ENCODE data around the gene VPS26B.
"Not testable (repeated sequence)": the region's sequence is repeated elsewhere in the genome, so short reads cannot be mapped to it uniquely, and the experiment has no call there.

The VPS26B gene

DNA sequence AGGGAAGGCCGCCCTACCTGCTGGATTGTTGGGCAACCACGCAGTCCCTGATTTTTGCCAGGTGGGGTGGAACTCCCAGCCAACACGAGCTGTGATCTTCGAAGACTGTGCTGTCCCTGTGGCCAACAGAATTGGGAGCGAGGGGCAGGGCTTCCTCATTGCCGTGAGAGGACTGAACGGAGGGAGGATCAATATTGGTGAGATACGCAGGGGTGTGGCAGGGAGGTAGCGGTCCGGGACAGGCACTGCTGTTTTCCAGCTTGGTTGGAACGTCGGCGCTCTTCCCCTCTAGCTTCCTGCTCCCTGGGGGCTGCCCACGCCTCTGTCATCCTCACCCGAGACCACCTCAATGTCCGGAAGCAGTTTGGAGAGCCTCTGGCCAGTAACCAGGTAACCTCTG, 36.5 kb downstream of the VPS26B start:
- DNase-seq: no peak

DNA sequence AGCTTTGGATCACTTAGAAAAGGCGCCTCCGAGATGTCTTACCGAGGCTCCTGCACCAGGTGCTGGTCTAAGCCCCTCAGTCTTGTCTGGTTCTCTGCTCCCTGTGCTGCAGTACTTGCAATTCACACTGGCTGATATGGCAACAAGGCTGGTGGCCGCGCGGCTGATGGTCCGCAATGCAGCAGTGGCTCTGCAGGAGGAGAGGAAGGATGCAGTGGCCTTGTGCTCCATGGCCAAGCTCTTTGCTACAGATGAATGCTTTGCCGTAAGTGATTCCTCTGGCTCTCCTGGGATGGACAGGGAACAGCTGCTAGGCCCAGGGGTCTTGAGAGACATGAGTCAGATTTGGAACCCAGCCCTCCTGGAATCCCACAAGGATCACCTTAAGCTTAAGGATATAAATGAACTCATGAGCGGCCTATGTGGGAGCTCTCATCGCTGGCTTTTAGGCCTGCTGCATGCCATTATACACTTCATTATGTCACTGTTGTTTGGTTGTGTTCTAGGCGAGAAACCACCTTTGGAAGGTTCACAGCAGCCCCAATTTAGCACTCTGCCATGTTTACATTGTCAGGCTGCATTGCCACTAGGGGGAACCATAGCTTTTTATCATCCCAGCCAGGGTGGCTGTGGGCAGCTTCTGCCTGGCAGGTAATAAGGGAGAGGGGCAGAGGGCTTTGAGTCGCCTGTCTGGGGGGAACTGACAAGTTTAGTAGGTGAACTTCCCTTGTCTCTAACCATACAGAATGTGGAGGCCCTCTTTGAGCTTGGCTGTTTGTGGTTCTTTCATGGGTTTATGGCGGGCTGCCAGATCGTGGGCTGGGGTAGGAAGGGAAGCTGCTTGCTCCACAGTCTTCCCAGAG, 37.4 kb downstream of the VPS26B start:
- no peak for DNase-seq

DNA sequence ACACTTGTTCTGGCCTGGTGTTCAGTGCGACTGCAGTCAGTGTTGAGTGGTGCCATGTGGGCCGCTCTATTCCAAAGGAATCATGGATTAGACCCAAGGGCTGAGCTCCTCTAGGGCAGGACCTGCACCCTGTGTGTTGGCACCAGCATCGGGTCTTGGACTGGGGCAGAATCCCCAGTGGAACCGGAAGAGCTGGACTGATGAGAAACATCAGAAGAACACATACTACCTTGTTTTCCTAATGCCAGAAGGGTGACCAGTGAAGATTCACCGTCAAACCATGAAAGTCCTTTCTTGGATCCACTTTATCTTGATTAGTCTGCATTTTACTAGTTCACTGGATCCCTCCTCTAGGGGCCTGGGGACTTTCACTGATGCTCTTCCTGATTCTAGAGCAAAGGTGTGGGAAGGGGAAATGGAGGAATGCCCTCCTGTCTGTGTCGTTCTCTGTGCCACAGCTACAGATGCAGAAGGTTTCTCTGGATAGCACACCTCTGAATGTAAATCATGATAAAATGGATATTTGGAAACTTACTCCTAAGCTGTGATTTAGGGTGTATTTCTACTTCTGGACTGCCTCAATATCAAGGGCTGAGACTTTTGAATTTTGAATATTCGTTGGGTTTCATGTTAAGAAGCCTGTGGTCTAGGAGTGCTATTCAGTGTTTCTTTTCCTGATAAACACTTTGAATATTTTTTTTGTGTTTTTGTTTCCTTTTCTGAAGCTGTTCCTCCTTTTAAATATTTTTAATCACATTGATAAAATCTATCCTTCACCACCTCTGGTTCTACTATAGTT, 40.7 kb downstream of the VPS26B start:
- DNase-seq: no peak

DNA sequence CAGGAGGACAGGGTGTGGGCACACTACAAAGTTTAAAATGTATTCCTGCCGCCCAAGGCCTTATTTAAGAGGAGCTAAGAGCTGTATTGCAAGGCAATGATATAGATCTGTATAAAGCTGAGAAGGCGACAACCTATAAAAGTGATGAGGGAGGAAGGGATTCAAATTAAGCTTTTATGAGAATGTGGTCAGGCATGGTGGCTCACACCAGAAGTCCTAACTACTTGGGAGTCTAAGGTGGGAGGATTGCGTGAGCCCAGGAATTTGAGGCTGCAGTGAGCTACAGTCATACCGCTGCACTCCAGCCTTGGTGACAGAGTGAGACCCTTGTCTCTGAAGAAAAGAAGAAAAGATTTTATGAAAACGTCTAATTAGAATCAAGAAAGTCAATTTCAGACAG, 42.0 kb downstream of the VPS26B start:
- no peak for DNase-seq

DNA sequence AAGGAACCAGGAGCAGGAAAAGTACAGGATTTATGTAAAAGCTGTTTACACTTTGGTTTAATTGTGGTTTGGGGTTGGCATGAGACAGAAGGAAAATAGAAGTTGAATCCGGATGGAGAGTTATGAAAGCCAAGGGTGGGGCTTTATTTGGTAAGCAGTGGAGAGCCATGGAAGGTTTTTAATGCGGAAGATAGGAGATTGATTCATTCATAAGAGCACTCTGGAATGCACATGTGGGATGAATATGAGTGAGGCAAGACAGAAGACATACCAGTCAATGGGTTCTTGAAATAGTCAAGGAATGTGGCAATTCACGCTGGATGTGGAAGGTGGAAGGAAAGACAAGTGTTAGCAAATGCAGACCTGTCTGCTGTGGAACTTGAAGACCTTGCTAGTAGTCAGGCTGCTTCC, 42.4 kb downstream of the VPS26B start:
- no peak for DNase-seq

DNA sequence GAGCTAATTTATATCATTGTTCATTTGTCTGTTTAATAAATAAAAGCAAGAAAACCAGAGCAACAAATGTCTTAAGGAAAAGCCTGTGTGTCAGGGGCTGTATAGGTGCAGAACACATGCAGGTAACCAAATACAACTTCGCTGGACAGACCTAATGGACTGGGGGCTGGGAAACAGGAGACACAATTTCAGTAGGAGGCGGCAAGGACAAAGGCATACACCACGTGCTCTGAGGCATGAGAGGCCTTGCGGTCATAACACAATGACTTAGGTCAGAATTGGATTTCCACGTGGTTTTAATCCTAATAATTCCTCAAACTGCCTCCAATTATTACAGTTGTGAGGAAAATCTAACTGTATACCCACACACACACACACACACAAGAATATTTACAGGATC, 43.0 kb downstream of the VPS26B start:
- DNase-seq: no peak

DNA sequence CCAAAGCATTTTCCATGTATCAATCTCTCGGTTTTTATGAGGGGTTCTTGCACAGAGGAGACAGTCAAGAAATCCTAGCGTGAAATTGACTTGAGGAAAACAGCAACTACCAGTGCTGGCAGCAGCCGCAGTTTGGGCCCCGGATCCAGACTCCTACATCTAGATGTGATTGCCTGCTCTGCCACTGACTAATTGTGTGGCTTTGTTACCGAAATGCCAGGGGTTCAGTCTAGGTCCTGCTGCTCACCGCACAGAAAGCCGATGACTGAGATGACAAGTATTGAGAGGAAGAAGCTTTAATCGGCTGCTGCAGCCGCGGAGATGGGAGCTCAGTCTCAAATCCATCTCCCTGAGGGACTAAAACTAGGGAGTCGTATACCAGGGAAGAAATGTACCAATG, 43.5 kb downstream of the VPS26B start:
- DNase-seq: no peak

DNA sequence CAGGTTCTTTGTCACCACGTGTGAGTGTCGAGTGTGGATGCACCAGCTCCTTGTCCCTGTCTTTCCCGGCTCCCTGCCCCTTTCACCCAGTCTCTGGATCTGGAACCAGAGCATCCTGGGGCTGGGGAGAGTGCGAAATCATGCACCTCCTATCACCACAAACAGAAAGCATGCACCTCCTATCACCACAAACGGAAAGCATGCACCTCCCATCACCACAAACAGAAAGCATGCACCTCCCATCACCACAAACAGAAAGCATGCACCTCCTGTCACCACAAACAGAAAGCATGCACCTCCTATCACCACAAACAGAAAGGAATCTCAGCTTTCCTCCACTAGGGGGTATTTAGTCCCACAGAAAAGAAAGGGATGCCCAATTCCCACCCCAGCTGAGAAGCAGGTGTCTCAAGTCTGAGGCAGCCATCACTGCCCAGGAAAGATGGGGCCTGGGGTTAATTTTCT, 45.8 kb downstream of the VPS26B start:
- DNase-seq: no peak

DNA sequence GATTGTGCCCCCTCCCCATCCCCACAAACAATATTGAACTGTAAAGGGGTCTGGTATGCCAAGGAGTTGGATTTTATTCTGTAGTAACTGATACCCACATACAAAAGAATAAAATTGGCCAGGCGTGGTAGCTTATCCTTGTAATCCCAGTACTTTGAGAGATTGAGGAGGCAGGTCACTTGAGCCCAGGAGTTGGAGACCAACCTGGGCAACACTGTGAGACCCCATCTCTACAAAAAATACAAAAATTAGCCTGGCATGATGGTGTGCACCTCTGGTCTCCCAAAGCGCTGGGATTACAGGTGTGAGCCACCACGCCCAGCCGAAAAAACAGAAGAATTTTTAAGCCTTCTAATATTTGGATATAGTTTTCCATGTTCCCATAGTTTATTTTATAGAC, 47.5 kb downstream of the VPS26B start:
- no peak for DNase-seq

DNA sequence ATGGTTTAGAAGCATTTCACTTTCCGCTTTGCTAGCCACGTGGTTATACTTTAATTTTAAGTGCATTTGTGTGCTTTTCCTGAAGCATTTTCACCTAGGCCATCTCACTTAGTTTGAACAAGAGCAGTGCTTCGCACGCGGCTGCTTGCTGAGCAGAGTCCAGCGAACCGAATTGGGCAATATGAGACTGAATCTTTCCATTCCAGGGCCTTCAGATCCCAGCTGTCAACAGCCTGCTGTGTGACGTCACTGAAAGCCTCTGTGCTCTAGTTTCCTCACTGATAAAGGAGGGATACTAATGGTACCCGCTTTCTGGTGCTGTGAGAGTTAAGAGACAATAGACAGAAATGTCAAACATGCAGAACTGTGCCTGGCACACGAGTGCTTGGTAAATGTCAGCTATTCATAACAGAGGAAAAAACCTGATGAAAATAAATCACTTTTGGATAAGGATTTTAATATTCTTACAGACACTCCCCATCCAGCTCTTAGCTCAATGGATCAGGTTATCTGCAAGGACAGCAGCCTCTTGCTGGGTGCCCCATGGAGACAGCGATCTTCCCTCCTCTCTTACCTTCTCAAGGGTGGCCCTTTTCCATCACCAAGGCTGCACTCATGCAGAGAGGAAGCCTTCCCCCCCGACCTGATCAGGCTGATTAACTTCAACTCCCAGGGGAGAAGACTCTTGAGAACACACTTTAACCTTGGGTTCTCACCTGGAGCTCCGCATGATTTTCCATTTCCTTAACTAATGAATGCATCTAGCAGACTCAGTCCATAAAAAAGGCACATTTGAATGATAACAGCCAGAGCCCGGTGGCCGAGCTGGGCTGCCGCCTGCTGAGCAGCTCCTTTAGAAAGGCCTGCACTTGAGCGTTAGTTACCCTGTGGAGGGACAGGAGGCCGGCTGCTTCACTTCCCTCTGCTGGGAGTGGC, 48.2 kb downstream of the VPS26B start:
- no peak for DNase-seq

DNA sequence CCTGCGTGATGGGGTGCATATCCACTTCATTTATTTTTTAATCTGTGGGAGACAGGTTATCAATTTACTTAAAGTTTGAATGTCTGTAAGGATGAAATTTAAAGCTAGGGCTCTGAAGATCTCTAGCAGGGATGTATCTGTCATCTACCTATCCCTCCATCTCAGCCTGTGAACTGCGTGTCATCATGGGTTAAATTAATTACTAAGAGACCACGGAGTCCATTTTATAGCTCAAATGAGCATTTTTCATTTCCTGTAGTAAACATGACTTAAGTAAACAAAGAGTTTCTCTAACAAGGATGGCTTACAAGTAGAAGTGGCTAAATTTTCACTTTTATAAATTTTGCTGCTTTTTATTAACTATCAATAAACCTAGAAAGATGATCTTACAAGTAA, 48.8 kb downstream of the VPS26B start:
- DNase-seq: no peak

DNA sequence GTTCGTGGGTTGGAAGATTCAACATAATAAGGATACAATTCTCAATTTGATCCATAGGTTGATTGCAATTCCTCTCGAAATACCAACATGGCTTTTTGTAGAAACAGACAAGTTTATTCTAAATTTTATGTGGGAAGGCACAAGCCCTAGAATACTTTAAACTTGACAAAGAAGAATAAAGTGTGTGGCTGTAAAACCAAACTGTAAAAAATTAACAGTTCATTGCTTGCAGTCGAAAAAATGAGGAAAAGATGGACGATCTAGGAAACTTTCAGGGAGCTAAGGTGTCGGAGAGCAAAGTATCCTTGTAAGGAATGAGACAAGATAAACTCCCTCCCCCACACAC, 50.7 kb downstream of the VPS26B start:
- no peak for DNase-seq

DNA sequence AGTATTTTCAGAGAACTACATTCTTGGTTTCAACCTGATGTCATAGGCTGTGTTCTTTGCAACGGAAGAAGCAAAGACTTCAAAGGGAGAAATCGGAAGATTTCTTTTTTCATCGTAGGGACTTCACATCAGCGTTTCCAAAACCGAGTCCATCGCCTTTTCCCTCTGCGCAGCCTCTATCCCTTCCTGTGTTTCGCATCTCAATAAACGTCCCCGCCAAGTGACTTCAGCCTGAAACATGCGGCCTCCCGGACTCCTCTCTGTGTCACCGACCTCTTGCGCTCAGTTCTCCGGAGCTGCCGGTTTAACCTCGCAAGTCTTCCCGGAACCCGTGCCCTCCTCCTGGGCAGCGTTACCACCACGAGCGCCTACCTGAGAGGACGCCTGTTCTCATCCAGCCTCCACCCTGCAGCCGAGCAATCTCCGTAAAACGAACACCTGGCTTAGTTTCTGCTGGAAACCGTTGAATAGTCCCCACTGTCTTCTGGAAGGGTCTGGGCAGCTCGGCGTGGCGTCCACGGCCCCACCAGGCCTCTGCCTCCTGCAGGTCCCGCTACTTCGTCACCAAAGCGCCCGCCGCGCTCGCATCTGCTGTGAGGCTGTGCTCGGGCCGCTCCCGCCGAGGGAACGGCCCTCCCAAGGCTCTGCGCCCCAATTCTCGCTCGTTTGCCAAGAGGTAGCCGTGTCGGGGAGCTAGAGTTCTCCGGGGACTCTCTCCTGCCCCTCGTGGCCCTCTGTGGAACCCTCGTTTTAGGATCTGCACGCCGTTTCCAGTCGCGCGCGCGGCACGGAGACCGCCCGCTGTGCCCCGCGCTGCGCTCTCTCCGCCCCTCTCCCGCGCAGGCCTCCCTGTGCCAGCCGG, 51.3 kb downstream of the VPS26B start, which contains the start of gene GLB1L3:
GLB1L3 (plus strand) TSS at position 846 of the 862 bp plus-strand sequence. CDS start 362 bp downstream, outside the sequence.
- DNase-seq: no peak

DNA sequence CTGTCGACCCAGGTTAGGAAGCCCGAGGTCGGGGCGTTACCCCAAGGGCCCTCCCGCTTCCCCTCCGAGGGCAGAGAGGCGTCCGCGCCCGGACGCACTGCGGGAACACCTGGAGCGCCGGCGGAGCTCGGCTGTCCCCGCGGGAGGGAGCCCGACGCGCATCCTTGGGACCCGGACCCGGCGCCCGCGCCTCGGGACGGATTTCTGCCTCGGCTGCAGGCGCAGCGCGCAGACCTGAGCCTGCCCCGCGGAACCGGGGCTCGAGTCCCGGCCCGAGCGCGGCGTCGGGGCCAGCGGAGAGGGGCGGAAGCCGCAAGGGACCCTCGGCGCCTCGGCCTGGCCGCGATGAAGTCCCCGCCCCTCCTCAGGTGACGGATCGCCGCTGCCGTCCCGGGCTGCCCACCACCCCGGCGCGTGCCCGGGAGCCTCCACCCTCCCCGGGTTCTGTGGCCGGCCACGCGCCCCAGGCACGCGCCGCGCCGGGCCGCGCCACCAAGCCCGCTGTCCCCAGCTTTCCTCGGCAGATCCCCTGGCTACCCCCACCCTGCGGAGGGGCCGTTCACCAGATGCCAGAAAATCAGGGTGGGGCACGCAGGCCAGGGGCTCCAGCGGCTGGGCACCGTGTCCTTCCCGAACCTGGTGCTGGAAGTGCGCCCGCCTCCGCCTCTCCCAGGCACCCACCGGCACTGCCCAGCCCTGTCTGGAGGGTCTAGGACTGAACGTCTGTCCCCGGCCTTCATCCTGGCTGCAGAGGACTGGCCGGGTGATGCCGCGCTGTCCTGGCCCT, 52.1 kb downstream of the VPS26B start:
- DNase-seq: no peak

DNA sequence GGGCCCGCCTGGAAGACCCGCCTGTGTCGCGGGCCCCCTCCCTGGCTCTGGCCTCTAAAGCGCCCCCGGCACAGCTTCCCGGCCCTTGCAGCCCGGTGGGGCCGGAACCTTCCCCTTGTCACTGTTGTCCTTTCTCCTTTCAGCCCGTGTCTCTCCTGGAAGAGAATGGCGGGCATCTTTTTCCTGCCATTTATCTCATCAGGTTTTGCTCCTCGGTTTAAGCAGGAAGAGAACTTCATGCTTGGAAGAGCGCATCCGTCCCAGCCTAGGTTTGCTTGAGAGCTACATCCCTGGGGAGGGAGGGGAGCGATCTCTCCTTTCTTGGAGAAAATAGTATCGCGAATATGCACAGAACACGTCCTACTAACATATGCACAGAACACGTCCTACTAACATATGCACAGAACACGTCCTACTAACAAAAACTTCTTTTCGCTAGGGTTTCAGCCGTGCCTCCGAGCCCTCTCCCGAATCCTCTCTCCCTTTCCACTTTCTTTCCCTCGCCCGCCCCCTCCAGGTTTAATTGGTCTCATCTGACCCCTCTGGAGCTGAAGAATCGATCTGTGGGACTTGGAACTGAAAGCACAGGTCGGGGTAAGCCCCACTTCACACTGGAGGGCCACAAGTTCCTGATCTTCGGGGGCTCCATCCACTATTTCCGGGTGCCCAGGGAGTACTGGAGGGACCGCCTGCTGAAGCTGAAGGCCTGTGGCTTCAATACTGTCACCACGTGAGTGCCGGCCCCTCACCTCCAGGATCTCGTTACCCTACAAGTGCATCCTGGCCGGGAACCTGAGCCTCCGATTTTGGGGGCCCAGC, 52.9 kb downstream of the VPS26B start:
- no peak for DNase-seq

DNA sequence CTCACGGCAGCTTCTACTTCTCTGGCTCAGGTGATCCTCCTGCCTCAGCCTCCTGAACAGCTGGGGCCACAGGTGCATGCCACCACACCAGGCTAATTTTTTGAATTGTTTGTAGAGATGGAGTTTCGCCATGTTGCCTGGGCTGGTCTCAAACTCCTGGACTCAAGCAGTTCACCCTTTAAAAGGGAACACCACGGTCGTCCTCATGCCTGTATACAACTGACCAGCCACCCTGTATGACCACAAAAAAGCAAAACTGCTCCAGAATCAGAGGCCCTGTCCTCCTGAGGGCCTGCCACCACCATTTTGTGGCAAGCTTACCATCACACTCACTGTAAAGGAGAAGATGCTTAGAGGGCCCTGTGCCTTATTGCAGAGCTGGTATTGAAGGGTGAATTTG, 53.9 kb downstream of the VPS26B start:
- DNase-seq: no peak

DNA sequence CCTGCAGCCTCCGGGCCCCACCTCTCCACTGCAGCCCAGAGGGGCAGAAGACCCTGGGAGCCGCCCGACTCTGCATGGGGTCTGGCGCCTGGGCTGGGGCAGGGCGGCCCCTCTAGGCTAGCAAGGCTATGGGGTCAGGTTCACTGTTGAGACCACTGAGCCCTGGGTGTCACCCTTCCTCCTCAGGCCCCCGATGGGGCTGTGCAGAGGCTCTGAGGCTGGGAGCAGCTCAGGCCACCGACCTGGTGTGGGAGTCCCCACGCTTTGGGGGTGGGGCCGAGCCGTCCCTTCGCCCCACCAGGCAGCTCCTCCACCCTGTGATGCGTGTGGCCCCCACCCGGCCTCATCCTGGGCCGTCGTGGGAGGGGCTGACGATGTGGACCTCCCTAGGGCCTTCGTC, 57.2 kb downstream of the VPS26B start:
- not testable (repeated sequence) for DNase-seq

DNA sequence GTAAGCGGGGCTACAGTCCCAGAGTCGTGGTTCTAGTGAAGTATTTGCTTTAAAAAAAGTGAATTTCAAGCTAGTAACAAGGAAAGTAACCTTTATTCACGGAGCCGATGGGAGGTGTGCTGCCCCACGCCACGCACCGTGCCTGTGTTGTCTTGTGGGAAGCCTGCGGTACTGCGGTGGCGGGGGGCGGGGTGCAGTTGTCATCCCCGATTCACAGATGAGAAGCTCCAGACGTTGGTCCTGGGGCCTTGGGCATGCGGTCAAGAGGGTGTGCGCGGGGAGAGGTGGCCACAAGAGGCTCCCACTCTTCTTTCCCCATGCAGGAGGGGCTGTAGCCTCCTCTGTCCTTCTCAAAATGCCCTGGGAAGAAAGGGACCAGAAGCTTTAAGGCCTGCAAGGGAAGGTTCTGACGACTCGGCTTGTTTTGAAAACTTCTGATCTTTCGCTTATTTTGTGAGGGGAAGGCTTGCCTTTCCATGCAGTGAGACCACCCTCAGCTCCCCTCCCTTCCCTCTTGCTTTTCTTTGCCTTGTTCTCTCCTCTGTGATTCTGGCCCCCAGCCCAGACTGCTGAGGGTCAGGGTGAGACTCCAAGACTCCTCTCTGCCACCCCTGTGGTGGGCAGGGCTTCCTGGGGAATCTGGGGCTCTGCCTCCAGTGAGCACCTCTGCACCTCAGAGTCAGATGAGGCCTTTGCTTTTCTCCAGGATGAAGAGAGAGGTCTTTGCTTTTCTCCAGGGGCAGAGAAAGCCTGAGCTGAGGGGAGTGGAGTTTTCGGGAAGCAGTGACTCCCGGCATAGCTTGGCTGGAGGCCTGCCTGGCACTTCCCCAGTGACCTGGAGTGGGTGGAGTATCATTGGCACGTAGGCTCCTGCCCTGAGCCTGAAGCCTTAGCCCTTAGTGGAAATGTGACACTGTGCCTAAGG, 57.9 kb downstream of the VPS26B start:
- no peak for DNase-seq
